NCI-H446 treated with DMSO at 0.1 percent for 48 hours (cell line): ENCODE measurements around the gene TMEM156.

ENCODE experiments used
- DNase-seq: peaks from one replicate; lab custom pipeline; 2025; lab: John Stamatoyannopoulos, UW

TMEM156 gene

GRCh38 chr4:38924353-38924752, 107.9 kb downstream of the TMEM156 start:
- no peak for DNase-seq

GRCh38 chr4:38923746-38924145, 108.5 kb downstream of the TMEM156 start:
- no peak for DNase-seq

- no peak for DNase-seq
Measured at GRCh38 chr4:38921151-38921550, 111.1 kb downstream of the TMEM156 start.

- DNase-seq = no peak
Measured at GRCh38 chr4:38920677-38921076, 111.5 kb downstream of the TMEM156 start.

- DNase-seq = no peak
Measured at GRCh38 chr4:38920186-38920585, 112.0 kb downstream of the TMEM156 start.

- DNase-seq = no peak
Measured at GRCh38 chr4:38919494-38919893, 112.7 kb downstream of the TMEM156 start.

GRCh38 chr4:38917481-38918025, 114.7 kb downstream of the TMEM156 start:
- no peak for DNase-seq
